Erythroblast (primary cell): ENCODE results near the gene PDK3.

Experiments
- GATA1 ChIP-seq: IDR thresholded peaks from 2 replicates; pipeline ENCODE4 v1.6.1; 2011; ENCODE audit warnings: low read depth, mild to moderate bottlenecking, control low read depth, low read length, moderate library complexity
- POLR2A ChIP-seq: IDR thresholded peaks from 2 replicates; pipeline ENCODE4 v1.6.1; 2011; ENCODE audit warnings: mild to moderate bottlenecking, low read length

GRCh38 chrX:24528605-24529004, 63.5 kb downstream of the PDK3 start:
- TF ChIP-seq POLR2A, result no peak
- no peak for TF ChIP-seq GATA1
